GM19463 (cell line): ENCODE results near the gene MAP2K7.

ENCODE experiments used
- ATAC-seq: cut with Tn5 transposase; IDR thresholded peaks from one replicate; pipeline ENCODE4 v1.9.1; 2021; ENCODE audit warnings: mild to moderate bottlenecking, moderate library complexity; ENCODE audit not compliant: unreplicated experiment

The MAP2K7 gene

DNA sequence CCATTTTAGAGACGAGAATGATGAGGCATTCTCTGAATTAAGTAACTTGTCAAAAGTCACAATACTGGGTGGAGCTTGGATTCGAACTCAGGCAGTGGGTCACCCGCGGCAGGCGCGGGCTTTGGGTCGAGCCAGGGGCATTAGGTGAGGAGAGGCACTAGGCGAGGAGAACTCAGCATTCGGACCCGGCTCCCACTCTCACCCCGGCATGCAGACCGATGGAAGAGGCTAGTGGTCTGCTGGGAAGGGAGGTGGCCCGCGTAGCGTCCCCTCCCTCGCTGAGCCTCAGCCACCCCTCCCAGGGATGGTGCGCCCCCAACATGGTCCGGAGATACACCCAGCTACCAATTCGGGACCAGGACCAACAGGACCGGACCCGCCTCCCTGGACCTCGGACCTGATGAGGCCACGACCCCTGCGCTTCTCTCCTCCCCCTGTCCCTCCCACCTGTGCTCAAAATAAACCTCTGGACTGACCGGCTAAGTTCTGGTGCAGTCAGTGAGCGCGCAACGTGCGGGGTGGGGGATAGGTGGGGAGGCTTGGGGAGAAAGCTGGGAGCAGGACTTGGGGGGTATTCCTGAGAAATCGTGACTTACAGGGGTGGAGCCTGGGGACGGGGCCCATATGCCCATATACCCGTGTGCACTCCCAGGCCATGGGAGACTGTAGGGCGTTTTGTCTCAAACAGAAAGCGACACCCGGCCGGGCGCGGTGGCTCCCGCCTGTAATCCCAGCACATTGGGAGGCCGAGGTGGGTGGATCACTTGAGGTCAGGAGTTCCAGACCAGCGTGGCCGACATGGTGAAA, 15.1 kb downstream of the MAP2K7 start:
- no peak for ATAC-seq

DNA sequence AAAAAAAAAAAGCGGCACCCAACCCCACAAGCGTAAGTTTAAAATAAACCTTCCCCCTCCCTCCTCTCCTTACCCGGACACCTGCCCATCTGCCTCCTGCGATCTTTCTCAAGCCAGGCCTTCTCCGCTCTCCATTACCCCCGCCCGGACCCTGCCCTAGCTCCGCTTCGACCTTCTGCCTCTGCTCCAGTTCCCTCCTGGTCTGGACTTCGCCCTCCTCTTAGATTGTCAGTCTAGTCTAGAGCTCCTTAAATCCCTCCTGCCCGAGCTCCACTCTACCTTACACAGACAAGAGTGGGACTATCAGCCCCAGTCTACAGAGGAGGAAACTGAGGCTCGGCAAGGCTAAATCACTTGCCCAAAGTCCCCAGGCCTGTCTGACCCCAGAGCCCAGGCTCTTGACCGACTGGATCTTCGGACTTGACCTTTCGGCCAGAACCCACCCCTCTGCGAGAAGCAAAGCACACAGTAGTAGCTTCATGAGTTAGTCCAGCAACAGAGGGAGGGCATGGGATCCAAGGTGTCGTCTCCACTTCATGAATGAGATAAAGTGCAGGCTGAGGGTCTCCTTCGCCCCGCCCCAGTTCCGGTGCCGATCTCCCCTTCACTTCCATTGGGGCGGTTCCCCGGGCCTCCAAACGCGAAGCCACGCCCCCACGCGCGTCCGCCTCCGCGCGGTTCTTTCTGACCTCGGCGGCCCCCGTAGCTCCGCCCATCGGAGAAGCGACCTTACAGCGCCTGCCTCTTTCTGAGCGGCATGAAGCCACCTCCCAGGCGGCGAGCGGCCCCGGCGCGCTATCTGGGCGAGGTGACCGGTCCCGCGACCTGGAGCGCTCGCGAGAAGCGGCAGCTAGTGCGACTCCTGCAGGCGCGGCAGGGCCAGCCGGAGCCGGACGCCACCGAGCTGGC, 16.2 kb downstream of the MAP2K7 start, which contains the start of gene SNAPC2:
TSS of gene SNAPC2 (plus strand) at position 729 of the 909 bp plus-strand sequence. CDS start at position 758, 29 bp downstream.
- ATAC-seq: peak; percentile 55

DNA sequence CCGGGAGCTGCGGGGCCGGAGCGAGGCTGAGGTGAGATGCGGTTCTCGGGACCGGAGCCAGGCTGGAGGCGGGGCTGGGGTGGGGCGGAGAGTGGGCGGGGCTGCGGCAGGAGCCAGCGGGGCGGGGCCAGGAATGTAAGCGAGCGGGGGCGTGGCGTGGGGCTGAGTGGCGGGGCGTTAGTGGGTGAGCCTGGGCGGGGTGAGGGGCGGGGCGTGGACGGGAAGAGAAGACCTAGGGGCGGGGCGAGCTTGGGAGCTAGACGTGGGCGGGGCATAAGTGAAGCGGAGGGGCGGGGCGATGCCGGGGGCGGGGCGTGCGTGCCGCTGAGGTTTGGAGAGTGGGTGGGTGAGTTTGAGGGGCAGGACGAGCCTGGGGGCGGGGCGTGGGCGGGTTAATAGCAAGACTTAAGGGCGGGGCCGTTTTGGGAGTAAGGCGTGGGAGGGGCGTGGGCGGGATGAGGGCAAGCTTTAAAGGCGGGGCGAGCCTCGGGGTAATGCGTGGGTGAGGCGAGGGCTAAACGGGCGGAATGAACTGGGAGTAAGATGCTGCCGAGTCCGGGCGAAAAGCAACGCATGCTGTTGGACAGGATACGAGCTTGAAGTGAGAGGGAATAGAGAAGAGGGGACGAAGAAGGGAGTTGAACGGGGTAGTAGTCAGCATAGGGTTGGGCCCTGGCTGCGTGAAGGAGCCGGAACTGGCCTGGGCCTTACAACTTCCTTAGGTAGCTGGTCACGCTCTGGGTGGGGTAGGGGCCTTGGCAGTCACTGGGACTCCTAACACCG, 17.0 kb downstream of the MAP2K7 start:
- ATAC-seq: peak; percentile 43

DNA sequence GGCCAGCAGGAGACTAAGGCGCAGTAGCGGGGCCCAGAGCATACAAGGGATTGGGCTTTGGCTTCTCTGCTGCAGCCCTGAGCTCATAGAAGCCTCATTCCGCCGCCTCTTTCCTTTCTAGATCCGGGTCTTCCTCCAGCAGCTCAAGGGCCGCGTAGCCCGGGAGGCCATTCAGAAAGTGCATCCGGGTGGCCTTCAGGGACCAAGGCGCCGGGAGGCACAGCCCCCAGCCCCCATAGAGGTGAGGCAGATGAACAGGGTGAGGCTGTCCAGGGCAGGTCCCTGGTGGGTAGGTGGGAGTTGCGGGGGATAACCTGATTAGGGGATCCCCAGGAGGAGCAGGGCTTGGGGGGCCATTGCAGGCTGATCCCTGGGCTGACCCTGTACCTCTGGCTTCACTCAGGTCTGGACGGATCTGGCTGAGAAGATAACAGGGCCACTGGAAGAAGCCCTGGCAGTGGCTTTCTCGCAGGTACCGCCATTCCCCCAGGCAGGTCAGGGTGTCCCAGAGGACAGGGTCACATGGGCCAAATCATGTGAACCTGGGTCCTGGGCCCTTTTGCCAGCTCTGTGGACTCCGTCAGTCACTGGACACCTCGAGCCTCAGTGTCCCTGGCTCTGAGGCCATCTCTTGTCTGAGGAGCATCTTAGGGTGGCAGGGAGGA, 17.8 kb downstream of the MAP2K7 start:
- ATAC-seq: no peak

DNA sequence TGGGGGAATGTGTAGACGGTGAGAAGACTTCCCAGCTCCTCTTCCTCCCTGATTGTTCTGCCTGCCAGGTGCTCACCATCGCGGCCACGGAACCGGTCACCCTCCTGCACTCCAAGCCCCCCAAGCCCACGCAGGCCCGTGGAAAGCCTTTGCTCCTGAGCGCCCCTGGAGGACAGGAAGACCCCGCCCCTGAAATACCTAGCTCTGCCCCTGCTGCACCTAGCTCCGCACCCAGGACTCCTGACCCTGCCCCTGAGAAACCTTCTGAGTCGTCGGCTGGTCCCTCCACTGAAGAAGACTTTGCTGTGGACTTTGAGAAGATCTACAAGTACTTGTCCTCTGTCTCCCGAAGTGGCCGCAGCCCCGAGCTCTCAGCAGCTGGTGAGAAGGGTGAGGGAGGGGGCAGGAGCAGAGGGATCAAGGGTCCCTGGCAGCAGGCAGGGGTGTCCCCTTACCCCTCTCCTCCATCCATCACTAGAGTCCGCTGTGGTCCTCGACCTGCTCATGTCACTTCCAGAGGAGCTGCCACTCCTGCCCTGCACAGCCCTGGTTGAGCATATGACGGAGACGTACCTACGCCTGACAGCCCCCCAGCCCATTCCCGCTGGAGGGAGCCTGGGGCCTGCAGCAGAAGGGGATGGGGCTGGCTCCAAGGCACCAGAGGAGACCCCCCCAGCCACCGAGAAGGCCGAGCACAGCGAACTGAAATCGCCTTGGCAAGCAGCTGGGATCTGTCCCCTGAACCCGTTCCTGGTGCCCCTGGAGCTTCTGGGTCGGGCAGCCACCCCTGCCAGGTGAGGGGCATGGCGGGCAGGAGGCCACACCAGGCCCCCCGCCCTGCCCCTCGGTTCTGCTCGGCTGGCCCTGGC, 18.5 kb downstream of the MAP2K7 start:
- no peak for ATAC-seq

DNA sequence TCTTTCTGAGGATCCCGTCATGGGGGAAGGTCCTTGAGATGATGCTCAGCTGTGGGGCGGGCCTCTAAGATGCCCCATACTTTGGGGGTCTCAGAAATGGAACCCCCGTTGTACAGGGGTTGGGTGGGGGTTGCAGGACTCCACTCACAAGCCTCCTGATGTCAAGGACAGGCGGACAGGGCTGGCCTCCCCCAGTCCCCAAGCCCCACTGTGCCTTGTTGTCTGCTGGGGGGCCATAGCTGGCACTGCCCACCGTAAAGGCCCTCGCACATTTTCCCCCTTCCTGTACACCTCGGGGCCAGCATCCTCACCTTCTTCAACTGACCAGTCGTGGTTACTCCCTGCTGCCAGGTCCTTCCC, 19.1 kb downstream of the MAP2K7 start:
- no peak for ATAC-seq

DNA sequence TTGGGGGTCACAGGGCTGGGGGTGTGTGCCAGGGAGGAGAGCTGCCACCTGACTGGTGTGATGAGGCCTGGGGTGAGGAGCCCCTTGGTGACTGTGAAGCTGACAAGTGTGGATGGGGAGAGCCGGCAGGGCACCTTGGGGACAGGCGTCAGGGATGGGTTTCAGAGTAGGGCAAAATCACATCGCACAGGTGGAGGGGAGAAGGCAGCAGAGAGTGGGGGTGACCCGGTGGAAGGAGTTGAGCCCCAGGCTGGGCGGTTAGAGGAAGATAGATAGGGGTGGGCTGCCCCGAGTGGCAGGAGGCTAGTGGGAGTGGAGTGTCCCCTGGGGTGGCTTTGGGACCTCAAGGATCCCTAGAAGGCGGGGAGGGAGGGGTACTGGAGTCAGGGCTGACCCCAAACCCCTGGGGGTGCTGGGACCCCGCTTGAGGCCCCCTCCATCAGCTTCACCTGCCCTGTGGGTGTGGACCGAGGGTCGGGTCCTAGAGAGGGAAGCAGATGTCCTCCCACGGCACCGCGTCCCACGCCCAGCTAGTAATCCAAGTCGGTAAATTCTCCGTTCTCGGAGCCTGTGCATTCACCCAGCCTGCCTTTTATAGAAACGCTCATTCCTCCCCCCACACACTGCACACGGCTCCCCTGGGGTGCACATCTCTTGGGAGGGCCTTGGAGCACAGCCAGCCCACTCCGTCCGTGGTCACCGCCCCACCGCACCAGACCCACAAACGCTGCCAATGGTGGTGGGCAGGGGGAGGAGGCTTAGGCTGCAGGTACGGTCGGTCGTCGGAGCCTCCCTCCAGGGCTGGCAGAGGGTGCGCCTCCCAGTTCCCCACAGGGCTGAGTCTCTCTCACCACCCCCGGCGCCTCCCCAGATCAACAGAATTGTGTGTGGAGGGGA, 19.9 kb downstream of the MAP2K7 start:
- no peak for ATAC-seq

DNA sequence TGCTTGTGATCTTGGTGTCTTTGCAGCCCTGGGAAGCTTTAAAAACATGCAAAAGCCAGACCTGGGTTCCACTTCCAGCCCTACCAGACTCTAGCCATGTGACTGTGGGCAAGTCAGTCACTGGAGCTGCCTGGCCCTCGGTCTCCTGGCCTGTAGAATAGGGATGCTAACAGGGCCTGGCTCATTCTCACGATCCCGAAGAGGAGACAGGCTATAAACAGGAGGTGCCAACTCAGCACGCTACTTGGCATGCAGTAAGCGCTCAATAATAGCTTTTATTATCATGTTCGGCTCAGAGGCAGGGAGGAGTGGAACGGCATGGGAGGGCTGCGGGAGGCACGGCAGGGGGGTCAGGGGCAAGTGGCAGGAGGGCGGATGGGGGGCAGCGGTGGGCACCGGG, 20.6 kb downstream of the MAP2K7 start:
- no peak for ATAC-seq

DNA sequence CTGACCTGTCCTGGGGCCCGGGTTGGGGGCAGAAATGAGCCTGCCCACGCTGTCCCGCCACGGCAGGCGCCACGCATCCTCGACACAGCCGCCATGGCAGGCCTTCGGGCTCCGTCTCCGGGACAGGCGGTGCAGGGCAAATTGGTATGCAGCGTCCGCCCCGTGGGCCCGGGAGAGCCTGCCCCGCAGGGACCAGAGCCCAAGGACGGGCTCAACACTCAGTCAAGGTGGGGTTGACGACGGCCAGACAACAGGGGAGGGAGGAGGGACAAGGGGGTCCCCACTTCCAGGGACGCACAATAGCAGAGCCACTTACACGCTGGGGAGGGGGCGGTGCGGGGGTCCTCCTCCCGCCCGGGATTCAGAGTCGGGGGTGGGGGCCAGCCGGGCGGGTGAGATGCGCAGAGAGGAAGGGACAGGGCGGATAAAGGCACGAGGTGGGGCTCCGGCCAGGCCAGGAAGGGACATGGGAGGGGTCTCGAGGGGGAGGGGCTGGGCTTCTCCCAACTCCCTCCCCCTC, 21.0 kb downstream of the MAP2K7 start:
- no peak for ATAC-seq

DNA sequence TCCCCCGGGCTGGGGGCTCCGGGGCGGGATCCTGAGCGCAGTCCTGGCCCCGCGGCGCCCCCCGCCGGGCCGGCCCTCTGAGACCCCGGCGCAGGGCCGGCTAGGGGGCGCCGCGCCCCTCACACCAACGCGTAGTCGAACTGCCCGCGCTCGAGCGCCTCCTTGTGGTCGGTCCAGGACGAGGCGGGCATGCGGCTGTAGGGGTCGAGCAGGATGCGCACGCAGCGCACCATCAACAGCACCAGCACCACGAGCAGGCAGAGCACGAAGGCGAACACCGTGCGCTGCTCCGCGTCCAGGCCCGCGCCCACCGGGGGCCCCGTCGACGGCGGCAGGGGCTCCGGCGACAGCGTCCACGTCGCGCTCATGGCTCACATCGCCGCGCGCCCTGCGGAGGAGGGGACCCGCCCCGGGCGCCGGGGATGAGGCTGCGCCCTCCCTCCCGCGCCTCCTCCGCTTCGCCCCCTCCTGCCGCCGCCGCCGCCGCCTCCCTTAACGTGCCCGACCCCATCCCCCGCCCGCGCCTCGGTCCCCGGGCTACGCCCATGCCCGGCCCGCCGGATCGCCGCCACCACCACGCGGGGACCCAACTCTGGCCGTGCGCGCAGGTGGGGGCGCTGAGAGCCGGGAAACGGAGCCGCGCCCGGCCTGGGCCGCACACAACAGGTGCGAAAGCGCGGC, 21.6 kb downstream of the MAP2K7 start:
- no peak for ATAC-seq

DNA sequence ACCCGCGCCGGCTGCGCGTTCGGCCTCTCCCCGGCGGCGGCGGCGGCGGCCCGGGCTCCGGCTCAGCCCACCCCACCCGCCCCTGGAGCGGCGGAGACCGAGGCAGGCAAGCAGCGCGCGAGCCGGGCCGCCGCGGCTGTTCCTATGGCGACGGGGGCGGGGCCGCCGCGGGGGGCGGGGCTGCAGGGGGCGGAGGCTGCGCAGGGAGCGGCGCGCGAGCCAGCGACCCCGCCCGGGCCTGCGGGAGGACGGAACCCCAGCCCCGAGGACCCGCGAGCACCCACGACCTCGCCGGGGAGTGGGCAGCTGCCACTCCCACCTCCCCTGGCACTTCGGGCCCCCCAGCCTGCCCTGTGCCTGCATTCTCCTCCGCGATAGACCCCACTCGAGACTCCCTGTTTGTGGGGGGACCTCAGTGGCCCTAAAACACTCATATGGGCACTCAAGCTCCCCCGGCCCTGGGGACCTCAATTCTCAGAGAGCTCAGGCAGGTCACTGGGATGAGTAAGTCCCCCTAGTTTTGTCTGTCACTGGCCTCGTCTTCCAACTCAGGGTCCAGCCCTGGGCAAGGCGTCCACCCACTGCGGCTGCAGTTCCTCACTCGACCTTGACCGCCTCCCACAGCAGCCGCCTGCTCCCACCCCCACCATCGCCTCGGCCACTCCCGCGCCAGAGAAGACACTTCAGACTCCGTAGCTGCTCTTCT, 22.5 kb downstream of the MAP2K7 start, which contains the start of gene CTXN1:
TSS of gene CTXN1 (minus strand) at position 115 of the 706 bp plus-strand sequence. CDS start 597 bp downstream, outside the sequence.
- ATAC-seq: peak; percentile 55

DNA sequence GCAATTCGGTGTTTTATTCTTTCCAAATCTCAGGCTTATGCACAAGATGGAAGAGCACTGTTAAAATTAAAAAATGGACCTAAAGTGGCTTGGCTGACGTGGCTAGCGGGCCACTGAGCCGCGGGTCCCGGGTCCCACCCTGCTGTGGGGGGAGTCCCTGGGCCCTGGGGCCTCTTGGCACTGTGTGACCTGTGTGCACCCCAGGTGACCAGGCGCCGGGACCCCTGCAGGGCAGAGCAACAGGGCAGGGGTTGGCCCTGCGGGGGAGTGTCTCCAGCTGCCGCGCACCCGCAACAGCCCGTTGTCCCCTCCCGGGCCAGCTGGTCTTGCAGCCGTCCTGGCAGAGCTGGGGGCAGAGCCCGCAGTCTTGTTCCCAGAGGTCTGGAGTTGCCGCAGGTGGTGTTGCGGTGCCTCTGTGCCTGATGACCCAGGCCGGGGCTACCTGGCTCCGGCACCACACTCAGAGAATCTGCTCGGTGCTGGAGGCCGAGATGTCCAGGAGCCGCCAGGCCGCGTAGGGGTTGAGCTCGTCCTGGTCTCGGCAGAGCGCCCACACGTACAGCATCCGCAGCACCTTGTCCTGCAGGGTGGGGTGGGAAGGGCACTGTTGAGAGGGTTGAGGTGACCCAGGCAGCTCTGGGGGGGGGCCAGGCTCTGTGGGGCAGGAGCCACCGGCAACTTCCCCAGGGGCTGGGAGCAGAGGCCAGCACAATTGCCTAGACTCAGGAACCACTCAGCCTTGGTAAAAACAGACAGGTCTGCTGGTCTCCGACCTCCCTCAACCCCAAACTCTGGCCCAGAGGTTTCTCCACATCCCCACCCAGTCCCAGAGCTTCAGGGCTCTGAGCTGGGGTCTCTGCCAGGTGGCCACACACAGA, 23.3 kb downstream of the MAP2K7 start:
- ATAC-seq: no peak

DNA sequence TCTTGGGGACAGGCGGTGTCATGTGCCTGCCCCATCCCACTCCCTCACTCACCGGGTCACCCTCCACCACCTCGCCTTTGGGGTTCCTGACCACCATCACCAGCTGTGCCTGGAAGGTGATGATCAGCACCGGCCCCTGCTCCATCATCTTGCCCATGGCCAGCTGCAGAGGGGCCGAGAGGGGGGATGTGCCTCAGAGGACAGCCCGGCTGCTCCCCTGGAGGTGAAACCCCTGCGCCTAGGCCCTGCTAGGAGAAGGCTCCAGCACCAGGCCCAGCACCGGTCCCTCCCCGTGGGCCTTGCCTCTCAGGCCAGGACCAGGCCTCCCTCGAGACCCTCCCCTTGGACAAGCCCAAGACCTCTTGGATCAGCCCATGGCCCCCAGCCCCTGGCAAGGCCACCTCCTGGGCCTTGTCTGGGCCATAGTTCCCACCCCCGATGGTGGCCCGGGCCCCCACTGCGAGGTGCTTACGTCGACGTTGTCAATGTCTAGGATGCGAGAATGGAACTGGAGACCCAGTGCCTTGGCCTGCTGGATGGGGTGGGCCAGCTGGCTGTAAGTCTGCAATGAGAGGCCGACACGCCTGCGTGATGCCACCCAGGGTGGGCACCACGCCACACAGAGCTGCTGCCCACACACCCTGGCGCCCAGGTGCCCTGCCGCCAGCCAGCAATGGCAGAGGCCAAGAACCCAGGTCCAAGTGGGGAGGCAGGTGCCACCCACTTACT, 24.1 kb downstream of the MAP2K7 start:
- ATAC-seq: no peak

DNA sequence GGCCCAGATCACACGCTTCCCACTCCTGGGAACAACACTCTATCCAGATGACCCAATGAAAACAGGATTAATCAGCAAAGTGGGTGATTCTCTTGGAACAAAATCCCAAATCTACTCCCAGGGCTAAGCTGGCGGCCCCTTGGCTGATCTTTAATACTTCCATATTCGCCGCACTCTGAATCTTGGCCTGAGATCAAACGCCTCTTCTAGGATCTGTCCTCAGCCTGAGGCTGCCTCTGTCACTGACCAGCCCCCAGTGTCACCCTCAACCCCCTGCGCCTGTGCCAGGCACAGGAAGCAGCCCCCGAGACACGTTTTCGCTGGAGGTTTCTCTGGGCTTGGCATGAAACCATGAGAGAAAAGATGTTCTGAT, 24.6 kb downstream of the MAP2K7 start:
- ATAC-seq: no peak
